LNCaP clone FGC (cell line): ENCODE measurements around the gene ABCA3.
"Not testable (repeated sequence)": the region's sequence is repeated elsewhere in the genome, so short reads cannot be mapped to it uniquely, and the experiment has no call there.

Experiments
- DNase-seq: peaks from one replicate; pipeline ENCODE4 v3.0.0-alpha.2; 2011; ENCODE audit warnings: low read depth
- H3K4me3 ChIP-seq: 2 replicates; pipeline ENCODE4 v1.5.1; 2011; ENCODE audit warnings: mild to moderate bottlenecking, low read depth, low read length, control low read depth
- CTCF ChIP-seq: IDR thresholded peaks from 2 replicates; pipeline ENCODE4 v1.5.1; 2012; ENCODE audit warnings: mild to moderate bottlenecking; ENCODE audit not compliant: control insufficient read depth, insufficient read depth; ENCODE audit errors: extremely low read depth

The ABCA3 gene

GRCh38 chr16:2270070-2270462, 70.5 kb downstream of the ABCA3 start:
- DNase-seq: no peak
- no peak for TF ChIP-seq CTCF
- H3K4me3 ChIP-seq: no peak overlapping the region

GRCh38 chr16:2267913-2268666, 72.4 kb downstream of the ABCA3 start, which contains the start of gene RNPS1:
Gene RNPS1 (minus strand): TSS chr16:2268126. CDS start chr16:2264643, 3,483 bp downstream.
- H3K4me3 ChIP-seq: peak within 1 kb of the TSS; percentile 90

GRCh38 chr16:2267505-2267912, 73.0 kb downstream of the ABCA3 start:
- peak overlapping the region; percentile 90 for H3K4me3 ChIP-seq
- DNase-seq: not testable (repeated sequence)

More at GRCh38 chr16:2267913-2268666, 72.4 kb downstream of the ABCA3 start, which contains the start of gene RNPS1:
- no peak for TF ChIP-seq CTCF
- DNase-seq: peak; percentile 83

GRCh38 chr16:2266887-2267286, 73.6 kb downstream of the ABCA3 start:
- DNase-seq: not testable (repeated sequence)
- H3K4me3 ChIP-seq: peak overlapping the region; percentile 90

- not testable (repeated sequence) for DNase-seq, H3K4me3 ChIP-seq
Observed at GRCh38 chr16:2263026-2263425, 77.5 kb downstream of the ABCA3 start.

GRCh38 chr16:2260250-2260649, 80.3 kb downstream of the ABCA3 start:
- no peak for TF ChIP-seq CTCF
- H3K4me3 ChIP-seq: no peak overlapping the region
- peak; percentile 78 for DNase-seq

GRCh38 chr16:2258530-2258929, 82.0 kb downstream of the ABCA3 start:
- DNase-seq, H3K4me3 ChIP-seq: not testable (repeated sequence)

GRCh38 chr16:2257726-2258125, 82.8 kb downstream of the ABCA3 start:
- no peak for TF ChIP-seq CTCF
- H3K4me3 ChIP-seq: no peak overlapping the region
- no peak for DNase-seq

- DNase-seq: no peak
- no peak overlapping the region for H3K4me3 ChIP-seq
- TF ChIP-seq CTCF: no peak
Observed at GRCh38 chr16:2256531-2257140, 83.9 kb downstream of the ABCA3 start.
